NB4 (cell line): ENCODE measurements around the gene SERAC1.

Experiments used
- POLR2A ChIP-seq: IDR thresholded peaks from 2 replicates; pipeline ENCODE4 v1.6.1; 2011; ENCODE audit warnings: mild to moderate bottlenecking; ENCODE audit not compliant: insufficient read length; ENCODE audit errors: extremely low read depth
- TF ChIP-seq, protein P1 (sequence below): IDR thresholded peaks from one replicate; pipeline ENCODE4 v1.5.1; 2012; ENCODE audit warnings: low read depth, low read length

DNA sequence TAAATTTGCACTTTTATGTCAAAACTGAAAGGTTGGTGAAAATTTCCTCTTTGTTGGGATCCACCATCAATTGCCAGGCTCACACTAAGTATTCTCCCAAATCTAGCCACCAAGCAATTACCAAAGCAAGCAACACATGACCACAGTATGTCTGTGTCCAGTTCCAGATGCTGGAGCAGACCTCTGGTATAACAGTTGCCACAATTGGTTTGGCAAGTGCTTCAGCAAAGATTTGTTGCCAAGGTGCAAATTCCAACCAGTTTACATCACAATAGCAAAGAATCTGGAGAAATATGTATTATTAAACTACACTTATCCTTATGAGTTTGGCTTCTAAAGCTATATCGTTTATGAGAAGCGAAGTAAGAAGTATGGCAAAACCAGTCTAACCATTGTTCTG is 6.5 kb upstream of the SERAC1 start:
- TF ChIP-seq, protein P1, sequence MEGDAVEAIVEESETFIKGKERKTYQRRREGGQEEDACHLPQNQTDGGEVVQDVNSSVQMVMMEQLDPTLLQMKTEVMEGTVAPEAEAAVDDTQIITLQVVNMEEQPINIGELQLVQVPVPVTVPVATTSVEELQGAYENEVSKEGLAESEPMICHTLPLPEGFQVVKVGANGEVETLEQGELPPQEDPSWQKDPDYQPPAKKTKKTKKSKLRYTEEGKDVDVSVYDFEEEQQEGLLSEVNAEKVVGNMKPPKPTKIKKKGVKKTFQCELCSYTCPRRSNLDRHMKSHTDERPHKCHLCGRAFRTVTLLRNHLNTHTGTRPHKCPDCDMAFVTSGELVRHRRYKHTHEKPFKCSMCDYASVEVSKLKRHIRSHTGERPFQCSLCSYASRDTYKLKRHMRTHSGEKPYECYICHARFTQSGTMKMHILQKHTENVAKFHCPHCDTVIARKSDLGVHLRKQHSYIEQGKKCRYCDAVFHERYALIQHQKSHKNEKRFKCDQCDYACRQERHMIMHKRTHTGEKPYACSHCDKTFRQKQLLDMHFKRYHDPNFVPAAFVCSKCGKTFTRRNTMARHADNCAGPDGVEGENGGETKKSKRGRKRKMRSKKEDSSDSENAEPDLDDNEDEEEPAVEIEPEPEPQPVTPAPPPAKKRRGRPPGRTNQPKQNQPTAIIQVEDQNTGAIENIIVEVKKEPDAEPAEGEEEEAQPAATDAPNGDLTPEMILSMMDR = no peak
- TF ChIP-seq POLR2A = no peak
